Activated CD8-positive, alpha-beta memory T cell treated with anti-CD3 and anti-CD28 coated beads for 4 hours (primary cell): ENCODE measurements around the gene AMOT.

ENCODE experiments used
- DNase-seq, 2 donors: peaks; one replicate each; pipeline ENCODE4 v3.0.0-alpha.2; 2020; ENCODE audit warnings: low read depth in 2 of 2

Gene AMOT

DNA sequence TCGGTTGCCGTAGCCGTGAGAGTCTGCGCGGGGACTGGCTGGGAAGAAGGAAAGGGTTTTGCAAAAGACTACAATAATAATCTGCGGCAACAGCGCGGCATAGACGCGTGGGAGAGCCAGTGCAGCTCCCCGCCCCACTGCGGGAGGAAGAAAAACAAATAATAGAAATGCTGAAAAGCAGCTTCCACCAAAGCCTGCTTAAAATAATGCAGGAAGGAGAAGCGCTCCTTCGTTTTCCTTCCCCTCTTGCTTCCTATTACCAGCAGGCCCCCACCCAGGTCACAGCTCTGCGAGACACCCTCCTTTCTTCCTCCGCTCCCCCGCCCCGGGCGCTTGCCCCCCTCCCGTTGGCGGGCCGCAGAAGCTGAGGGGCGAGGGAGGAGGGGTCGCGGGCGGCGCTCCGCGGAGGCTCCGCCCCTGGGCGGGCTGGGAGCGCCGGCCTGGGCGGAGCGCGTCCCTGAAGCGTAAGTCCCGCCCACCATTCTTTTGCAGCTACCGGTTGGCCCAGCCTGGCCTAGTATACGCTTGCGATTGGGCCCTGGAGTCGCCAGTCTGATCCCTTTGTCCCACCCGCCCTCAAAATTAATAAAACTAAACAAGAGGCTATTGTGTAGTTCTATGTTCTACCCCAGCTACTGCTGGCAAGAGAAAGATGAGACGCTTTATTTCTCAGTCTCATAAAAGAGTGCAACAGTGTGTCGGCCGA, 636 bp upstream of the AMOT start:
- peak; percentile 51 to 53 for DNase-seq

DNA sequence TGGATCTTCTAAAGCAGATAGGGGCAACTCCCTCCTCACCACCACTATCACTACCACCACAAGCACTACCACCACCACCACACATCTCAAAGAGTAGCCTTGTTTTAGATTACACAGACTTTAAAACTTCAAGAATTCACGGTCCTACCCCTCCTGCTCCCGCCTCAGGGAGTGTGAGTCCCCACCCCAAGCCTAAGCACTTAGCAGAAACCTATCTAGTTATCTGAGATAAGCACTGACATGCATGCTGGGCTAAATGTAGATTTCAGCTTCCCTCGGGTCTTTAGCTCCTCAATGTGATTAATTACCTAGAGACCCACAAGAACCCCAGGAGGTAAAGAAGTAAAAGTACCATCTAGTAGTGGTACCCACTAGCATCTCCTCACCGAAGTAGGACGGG, 775 bp downstream of the AMOT start:
- DNase-seq: no peak

DNA sequence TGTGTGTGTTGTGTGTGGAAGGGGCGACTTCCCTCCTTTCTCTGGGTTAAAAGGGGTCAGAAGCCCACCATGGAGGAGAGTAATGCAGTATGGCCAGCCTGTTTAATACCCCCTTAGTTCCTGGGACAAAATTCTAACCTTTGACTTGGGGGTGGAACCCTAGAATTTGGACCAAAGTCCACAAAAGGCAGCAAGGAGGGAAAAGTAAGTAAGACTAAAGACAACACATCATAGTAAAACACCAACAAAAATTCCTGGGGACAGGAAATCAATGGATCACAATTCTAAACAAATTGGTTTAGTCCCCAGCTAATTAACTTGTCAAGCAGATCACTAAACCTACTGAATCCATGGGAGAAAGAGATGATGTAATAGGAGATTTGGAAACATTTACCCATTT, 3.1 kb downstream of the AMOT start:
- no peak for DNase-seq

DNA sequence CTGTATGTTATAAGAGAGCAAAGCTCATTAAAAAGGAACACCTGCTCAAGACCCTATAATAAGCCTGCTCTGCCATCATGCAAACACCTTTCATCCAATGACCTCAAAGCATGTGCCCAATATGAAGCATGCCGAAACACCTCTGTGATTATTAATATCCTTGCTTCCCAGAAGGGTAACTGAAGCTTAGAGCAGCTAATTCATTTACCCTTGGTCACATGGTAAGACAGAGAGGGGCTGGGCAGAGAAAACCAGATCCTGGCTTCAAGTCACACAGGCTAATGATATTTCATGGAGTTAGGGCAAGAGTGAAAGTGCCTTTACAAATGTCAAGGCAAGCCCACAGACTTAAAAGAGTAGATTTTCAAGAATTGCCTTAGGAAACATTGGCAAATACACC, 5.6 kb downstream of the AMOT start:
- no peak for DNase-seq

DNA sequence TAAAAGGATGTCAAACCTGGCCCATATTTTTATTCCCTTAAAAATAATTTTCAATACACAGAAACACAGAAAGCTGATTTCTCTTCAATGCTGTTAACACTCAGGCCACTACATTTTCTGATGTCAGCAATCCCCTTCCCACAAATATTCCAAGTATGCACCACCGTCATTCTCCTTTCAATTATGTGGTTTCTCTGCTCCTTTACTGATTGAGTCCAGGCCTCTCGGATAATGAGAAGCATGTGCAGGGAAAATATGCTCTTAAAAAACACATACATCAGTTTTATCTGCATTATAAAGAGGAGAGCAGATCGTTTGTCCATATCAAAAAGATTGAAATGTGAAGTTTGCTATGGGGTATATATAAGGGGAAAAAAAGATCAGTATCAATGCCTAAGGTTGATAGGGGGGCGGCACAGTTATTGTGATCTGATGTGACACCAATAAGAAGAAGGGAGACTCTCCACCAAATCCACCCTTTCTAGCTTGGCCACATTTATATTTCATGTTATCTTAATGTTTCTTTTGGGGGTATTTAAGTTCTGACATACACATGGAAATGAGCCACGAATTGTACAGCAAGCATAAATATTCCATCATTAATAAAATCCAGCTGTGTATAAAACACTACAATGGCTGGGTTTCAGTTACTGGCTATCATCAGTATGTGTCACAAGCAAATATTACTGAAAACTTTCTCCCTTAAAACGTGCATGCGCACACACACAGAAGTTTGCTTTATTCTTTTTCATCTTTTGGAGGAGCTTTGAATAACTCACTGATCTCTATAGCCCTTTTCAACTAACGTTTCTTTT, 6.4 kb downstream of the AMOT start:
- no peak for DNase-seq

DNA sequence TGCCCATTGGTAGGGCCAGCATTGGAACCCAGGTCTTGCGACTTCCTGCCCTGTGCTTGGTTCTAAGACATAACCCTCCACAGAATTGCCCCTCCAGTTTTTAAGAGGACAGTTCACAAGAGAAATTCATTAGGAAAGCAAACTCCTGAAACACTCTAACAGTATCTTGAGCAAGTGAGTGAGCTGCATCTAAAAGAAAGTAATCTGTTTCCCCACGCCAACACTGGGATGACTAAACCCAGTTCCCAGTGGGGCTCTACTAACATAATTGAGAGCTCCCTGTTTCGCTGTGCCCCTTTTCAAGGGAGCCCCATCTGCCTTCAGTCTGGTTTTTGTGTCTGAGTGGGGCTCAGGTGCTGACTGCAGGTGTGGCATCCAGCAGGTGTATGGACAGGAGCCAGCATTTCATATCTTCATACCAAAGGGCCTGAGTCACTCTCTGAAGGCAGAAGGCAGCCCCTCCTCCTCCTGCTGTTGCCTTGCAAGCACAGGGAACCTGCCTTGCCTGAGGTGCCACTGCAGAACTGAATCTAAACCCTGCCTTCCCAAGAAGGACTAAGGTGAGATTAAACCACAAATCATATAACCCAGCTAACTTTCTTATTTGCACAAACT, 8.0 kb downstream of the AMOT start:
- DNase-seq: no peak

DNA sequence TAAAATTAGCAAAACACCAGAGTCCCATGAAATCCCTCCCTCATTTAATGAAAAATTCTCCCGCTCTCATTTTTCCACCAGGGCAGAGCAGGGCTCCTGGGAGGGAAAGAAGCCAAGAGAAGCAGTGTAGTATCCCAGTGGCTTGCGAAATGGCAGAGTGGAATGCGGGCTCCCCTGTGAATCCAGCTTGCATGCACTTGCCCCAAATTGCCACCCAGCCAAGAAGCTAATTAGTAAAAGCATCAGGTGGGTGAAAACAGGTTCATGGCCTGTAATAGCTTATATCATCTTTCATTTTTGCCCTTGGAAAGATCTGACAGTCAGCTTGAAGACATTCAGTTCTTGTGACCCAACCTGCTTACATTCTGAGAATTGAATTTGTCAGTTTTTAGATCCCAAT, 10.1 kb downstream of the AMOT start:
- no peak for DNase-seq

DNA sequence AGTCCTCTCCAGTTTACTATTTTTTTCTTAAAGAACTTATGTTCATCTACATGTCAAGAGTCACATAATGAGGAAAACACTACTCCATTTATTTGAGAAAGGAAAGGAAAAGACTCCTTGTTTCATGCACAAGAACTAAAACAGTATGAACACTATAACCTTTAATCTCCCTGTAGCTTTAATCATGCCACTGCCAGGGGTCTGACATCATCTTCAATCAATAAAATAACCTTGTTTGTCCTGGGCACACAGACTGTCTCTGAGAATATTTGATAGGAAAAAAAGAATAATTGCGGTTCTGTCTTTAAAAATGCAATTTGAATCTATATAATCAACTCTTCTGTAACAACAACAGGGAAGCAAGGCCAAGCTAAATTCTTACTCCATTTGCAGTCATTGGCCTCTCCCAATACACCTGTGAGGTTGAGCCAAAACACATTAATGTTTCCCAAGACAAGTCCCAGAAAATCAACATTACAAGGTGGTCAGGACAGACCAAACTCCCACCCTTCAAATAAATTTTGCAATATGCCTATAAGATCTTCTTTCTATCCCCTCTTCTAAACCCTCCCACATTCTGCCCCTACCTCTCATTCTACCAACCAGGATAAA, 13.2 kb downstream of the AMOT start:
- no peak for DNase-seq

DNA sequence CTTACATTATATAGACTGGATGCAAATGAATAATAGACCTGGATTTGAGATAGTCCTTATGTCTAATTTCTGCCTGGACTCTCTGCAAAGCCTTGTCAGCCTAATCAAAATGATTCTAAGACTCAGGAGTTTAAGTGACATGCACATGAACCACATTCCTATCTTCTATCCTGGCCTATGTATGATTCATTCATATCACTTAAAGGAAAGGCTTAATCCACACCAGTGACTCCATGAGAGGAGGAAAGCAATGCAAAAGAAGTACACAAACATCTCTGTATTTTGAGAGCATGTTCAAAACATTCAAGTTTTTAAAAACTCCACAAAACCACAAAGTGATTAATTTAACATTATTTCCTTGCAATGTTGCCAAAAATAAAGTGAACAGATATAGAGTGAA, 14.6 kb downstream of the AMOT start:
- DNase-seq: no peak

DNA sequence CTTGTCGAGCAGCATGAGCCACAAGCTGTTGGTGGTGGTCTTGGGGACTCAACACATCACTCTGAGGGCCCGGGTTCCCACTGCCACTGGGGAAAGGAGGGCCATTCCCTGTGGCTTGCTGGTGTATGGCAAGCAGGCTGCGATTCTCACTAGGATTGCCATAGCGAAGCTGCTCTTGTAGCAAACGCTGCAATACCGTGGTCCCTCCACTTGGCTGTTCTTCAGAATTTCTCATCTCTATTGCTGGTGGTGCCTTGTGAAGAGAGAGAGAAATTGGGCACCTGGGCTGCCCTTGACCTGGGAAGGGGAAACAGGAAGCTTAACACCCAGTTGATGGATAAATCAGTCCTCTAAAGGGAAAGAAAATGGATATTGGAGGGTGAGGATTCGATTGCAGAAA, 17.7 kb downstream of the AMOT start:
- DNase-seq: no peak

DNA sequence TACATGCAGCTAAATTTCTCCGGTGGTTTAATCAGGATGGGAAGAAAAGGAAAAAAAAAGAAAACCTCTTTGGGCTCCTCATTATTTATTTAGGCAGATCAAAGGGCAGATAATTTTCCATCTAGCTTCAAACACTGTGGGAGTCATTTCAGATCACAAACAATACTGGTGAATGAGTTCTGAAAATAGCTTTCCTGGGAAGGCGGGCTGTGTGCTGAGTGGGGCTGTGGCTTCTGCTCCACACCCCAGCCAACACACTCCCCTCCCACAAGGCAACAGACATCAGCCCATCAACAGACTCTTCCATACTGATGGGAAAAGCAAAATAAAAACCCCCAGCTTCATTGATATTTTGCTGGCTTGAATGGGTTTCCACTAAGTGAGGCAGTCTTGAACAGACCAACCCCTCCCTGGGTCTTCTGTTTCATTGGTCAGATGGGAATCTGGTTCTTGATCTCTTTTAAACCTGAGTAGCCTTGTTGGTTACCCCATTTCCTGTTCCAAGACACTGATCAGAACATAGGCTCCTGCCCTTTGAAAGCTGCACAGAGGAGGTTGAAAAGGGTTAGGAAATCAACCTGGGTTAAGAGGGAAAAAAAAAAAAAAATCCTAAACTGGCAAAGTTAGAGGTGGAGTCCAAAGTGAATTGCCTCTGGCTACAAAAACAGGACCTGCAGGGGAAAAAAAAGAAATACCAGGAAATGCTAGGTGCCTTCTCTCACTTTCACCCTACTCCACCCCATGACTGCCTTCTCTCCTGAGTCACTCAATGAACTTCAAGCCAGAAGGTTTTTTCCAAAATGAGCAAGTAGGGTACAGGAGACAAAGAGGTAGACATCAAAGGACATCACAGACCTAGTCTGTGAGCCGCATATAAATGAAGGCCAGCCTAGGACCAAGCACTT, 20.0 kb downstream of the AMOT start:
- no peak for DNase-seq

DNA sequence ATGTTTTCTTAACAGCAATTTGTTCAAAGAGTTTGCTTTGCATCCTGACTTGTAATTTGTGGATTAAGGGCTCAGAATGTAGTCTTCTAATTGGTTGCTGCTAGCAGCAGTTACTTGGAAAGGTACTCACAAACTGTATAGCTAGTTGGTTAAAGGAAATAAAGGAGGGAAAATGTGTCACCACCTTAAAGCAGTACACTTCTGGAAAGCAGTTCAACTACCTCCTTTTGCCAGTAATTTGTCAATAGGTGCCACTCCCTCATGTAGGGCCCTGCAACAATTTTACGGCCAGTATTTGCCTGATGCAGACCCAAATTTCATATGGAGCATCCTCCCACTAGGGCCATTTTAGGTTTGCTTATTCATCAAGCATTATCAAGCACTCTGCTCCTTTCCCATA, 20.8 kb downstream of the AMOT start:
- DNase-seq: no peak

DNA sequence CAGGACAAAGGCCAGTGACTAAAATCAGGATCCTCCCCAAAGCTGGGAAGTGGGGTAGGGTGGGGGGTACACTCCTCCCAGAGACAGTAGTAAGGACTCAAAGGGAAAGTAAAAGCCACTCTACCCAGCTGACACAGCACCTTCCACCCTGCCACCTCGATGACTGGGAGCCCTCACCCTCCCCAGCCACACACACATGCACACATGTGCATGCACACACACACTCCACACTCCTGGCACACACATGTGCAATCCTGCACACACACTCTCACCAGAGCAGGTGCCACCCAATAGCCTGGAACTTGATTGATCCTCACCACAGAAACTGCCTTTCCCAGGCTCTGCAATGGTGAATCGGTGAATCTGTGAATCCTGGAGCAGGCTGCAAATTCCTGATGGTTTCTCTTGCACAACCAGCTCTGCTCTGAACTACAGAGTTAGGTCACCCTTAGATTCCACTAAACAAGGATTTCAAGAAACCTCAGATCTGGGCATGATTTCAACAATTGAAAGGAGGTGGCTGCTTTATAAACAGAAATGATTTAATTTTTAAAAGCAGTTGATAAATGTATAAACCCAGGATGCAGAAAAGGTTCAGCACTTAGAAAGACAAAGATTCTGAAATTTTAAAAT, 21.5 kb downstream of the AMOT start:
- DNase-seq: no peak

DNA sequence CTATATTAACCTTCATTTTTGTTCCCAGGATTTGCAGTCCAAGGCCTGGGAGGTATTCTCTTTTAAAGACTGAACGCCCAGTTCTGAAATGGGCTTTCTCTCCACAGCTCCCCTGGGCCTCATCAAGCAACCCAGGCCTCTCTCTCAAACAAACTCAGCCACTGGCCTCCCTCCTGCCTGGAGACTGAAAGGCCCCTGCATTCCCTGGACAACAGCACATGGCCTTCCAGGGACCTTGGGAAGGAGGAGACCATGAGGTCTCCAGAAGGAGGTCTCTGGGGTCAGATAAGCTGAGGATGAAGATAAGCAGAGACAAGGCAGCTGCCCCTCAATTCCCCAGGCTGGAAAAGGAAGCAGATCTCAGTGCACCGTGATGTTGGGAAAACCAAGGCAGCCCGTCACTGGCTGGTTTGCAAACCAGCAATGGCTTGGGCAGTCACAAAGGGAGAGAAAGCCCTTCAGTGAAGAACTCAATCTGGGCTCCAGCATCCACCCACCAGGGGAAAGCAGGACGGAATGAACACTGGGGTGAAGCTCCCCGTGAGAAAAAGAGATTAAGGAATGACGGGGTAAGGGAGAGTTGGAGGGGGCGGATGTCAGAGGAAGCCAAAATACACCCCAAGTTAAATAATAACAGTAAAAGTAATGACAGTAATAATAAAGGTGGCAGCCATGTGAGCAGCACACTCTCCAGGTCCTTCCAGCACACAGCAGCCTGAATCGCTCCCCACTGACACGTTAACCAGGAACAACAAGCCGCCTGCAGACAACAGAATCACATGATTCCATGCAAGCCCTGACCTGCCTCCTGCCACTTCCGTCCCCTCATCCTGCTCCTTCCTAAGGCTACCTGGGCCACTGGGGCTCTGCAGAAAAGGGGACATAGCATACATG, 22.3 kb downstream of the AMOT start:
- no peak for DNase-seq

DNA sequence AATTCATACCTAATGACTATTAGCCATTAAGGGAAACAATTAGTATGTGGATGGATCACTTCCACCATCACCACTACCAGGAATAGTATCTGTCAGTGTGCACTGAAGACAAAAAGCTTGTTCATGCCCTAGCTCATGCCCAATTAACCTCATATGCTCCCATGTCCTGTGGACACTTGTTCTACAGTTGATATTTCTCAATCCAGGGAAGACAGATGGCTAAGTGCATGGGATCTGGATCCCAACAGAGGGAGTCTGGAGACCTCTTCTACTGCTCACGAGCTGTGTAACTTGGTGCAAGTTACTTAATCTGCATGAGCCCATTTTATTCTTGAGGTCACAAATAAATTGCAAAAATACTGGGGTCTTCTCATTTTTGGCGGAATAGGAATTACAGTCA, 23.7 kb downstream of the AMOT start:
- DNase-seq: no peak

DNA sequence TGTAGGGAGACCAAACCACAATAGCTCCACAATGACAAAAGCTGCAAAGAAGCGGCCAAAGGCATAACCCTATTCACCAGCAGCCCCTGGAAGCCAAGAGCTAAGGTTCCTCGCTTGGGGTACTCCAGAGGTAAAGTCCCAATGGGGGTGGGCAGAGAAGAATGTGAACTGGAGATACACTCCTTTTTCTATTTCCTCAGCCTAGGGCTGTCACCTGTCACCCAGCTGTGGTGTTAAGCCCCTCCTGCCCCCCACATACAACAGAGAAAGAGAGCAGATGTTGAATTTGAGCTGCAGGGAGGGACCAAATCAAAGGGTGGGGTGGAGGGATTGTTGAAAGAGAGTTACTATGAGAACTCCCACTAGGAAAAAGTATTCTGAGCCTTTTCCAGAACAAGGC, 26.1 kb downstream of the AMOT start:
- no peak for DNase-seq

DNA sequence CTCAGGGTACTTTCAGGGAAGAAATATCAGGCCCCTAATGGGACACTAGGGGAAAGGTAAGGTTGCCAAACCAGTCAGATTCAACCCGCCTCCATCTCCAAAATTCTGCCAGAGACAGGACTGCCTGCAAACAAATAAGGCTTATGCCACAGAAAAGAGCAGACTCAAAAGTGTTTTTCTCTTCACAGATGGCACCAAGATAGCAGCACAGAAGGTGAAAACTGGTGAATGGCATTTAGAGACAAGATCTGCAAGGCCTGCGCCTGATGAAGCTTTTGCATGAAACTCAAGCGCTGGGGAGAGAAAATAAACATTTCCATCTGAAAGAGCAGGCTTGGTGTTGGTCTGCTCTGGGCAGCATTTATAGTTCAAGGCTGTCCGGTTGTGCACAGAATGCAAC, 27.9 kb downstream of the AMOT start:
- DNase-seq: no peak

DNA sequence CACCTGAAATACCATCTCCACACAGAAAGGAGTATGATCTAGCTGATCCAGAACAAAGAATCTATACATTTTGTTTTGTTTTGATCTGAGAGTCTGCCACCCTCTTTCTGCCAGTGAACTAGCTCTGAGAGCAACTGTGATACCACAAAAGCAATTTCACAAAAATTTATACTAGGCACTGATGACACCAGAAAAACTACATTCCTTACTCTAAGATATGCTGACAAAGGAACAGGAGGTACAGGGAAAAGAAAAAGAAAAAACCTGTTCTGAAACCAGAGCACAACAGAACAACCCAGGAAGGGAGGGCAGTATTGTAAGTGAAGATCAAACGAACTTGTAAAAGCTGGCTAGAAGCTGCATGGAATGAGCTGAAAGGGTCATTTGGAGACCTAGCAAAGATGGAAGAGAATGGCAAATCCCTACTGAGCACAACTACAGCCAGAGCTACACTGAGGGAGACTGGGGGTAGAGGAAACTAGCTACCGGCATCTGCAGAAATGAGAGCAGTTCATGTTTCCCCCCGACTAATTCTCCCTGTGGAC, 31.9 kb downstream of the AMOT start:
- DNase-seq: no peak

DNA sequence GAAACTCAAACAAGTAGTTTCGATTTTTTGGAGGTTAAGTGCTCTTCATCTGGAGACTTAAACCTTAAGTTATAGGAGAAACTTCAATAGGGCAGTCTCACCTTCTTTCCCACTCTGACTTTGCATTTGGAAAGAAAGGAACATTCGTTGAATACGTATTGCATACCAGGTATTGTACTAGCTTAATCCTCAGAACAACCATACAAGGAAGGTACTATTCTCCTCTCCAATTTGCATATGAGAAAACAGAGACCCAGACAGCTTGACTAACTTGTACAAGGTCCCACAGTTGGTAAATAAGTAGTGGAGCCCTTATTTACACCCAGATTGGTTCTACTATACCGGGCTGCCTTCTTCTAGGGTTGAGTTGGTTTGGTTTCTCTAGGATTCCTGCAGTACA, 32.6 kb downstream of the AMOT start:
- DNase-seq: no peak

DNA sequence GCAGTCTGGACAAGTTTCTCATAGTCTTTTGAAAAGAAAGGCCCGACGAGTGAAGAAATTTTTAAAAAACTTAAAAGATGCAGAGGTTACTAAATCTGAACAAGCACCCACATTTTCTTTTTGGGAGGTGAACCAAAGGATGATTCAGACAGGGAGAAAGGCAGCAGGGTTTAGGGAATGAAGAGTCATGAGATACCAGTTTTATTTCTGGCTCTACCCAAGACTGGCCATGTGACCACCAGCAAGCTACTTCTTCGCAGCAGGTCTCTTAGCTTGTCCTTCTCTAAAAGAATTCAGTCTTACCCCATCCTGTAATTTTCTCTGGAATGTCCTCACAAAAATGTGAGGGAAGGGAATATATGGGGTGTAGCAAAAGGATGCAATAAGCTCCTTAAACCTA, 37.6 kb downstream of the AMOT start:
- DNase-seq: no peak
